Tibial artery (tissue), 4 donors: ENCODE measurements around the gene SLC22A17.
"Not testable (repeated sequence)": the region's sequence is repeated elsewhere in the genome, so short reads cannot be mapped to it uniquely, and the experiment has no call there.

Source experiments
- DNase-seq, 2 donors: peaks; one replicate each; pipeline ENCODE4 v3.0.0-alpha.2; 2019
- H3K27ac ChIP-seq, 2 donors: fragments of 200-600 bp; sonication (generic) in 1 of 2; 1 replicate in 1 of 2; 2 replicates in 1 of 2; pipeline ENCODE4 v1.5.1; 2018 to 2019; ENCODE audit warnings: mild to moderate bottlenecking in 1 of 2
- H3K27me3 ChIP-seq, 2 donors: fragments of 200-600 bp; sonication (generic) in 1 of 2; one replicate each; pipeline versions ENCODE4 v1.5.1 to v1.6.0; 2016 to 2019
- H3K36me3 ChIP-seq, 3 donors: fragments of 200-600 bp; sonication (generic) in 2 of 3; one replicate each; pipeline ENCODE4 v1.5.1; 2016 to 2019; ENCODE audit warnings: mild to moderate bottlenecking in 2 of 3
- H3K4me1 ChIP-seq, 4 donors: fragments of 200-600 bp; sonication (generic) in 2 of 4; 1 replicate in 3 of 4; 2 replicates in 1 of 4; pipeline ENCODE4 v1.5.1; 2016 to 2019
- H3K4me3 ChIP-seq, 2 donors: fragments of 200-600 bp; sonication (generic) in 1 of 2; 1 replicate in 1 of 2; 2 replicates in 1 of 2; pipeline ENCODE4 v1.5.1; 2018 to 2019; ENCODE audit warnings: mild to moderate bottlenecking in 2 of 2
- H3K9me3 ChIP-seq, 3 donors: fragments of 200-600 bp; sonication (generic) in 1 of 3; one replicate each; pipeline ENCODE4 v1.5.1; 2016 to 2019
- CTCF ChIP-seq, 2 experiments: fragments of 200-600 bp in 1 of 2; fragments of 450-650 bp in 1 of 2; IDR thresholded peaks; one replicate each; pipeline ENCODE4 v1.5.1; 2017 to 2019; ENCODE audit warnings: antibody characterized with exemption in 2 of 2, mild to moderate bottlenecking in 1 of 2, moderate library complexity in 1 of 2
- intact Hi-C: fragments of 100-400 bp; cut with DNase I; formaldehyde crosslinking; loops from one replicate; pipeline ENCODE4 v1.15.0; 2023; ENCODE audit warnings: low total_unique reads

SLC22A17 gene

DNA sequence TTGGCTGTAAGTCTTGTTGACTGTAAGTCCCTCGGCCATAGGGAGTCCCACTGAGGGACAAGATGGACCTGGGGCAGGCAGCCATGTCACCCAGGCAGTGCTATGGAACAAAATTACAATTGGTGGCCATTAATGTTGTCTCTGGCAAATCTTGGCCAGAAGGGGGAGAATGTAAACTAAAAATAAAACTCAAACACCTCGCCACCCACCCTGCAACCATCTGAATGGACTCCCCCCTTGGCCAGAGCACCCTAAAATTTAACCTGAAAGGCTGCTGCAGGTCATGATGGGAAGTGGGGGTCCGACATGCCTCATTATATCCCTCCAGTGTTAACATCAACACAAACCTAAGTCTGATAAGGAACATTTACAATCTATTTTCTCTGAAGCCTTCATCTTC is 8.2 kb downstream of the SLC22A17 start:
- no peak for TF ChIP-seq CTCF (IDR thresholded peaks at IDR 0.05)
- H3K36me3 ChIP-seq = peaks cover 0 to 30% (median 0%) of the 10 kb centered on the region in 3 donors
- H3K4me1 ChIP-seq = no peaks in the 10 kb centered on the region
- no peak for DNase-seq
- no peaks in the 10 kb centered on the region for H3K27me3 ChIP-seq
- H3K27ac ChIP-seq = no peak overlapping the region
- H3K4me3 ChIP-seq = no peak overlapping the region
- intact Hi-C loops = no loop called here
- no peaks in the 10 kb centered on the region for H3K9me3 ChIP-seq

DNA sequence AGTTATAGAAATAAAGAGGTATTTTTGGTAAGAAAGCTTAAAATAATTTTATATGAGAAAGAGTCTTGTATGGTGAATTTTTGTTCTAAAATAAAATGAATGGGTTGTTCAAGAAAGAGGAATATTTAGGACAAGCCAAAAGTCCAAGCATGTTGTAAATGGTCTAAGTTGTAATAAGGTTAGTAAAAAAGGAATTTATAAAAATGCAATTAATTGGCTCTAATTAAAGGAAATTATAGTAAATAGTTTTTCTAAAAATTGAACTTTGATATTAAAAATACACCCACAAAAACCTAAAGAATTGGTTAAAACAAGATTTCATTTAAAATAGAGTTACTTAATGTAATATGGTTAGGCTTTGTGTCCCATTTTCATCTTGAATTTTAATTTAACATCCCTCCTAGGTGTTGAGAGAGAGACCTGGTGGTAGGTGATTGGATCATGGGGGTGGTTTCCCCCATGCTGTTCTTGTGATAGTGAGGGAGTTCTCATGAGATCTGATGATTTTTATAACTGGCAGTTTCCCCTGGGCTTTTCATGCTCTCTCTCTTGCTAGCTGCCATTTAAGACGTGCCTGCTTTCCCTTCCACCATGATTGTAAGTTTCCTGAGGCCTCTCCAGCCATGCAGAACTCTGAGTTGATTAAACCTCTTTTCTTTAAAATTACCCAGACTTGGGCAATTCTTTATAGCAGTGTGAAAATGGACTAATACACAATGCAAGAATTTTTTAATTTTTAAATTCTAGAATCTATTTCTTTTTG is 13.0 kb downstream of the SLC22A17 start:
- no peak overlapping the region for H3K27ac ChIP-seq
- H3K4me1 ChIP-seq = no peaks in the 10 kb centered on the region
- no peaks in the 10 kb centered on the region for H3K36me3 ChIP-seq
- no peaks in the 10 kb centered on the region for H3K9me3 ChIP-seq
- no peaks in the 10 kb centered on the region for H3K27me3 ChIP-seq
- intact Hi-C loops = no loop called here
- no peak overlapping the region for H3K4me3 ChIP-seq
- DNase-seq = no peak
- TF ChIP-seq CTCF (IDR thresholded peaks at IDR 0.05) = no peak

DNA sequence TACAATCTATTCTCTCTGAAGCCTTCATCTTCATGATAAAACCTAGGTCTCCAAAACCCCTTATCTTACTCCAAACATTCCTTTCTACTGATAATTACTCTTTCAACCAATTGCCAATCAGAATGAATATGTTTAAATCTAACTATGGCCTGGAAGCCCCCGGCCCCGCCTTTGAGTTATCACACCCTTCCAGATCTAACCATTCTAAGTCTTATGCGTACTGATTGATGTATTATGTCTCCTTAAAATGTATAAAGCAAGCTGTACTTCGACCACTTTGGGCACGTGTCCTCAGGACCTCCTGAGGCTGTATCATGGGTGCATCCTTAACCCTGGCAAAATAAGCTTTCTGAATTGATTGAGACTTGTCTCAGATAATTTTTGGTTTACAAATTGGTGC is 17.1 kb downstream of the SLC22A17 start:
- intact Hi-C loops = no loop called here
- Histone ChIP-seq H3K27me3 (no peaks in the 10 kb centered on the region), H3K9me3 (no peaks in the 10 kb centered on the region)

DNA sequence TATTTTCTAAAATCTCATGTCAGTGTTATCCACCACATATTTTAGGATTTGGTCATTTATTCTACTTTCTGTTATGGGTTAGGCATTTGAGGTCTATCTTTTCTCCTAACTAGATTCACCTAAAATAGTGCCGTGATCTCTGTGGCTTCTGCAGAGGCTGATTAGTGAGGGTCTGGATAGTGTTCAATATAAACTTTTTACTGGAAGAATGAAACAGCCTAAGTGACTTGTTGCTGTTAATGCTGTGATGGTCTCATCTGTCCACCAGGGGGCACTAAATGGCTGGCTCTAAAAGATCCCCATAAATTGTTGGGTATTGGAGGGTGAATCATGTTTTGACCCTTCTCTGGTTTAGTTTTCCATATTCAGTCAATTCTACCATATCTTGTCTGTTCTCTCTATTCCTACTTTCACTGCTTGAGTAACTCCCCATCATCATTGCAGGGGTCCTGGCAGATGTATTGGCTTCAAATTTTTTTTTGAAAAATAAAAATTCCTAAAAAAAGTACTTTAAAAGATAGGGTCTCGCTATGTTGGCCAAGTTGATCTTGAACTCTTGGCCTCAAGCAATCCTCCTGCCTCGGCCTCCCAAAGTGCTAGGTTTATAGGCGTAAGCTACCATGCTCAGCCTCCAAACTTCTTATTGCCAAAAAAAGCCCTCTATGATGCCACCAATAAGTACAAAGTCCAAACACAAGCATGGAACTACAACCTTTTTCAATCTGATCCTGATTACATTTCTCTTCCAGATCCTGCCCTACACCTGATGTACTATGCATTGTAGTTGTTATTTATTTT is 24.5 kb downstream of the SLC22A17 start:
- peaks cover 0 to 9% (median 2%) of the 10 kb centered on the region in 4 donors for H3K4me1 ChIP-seq
- no peak overlapping the region for H3K27ac ChIP-seq
- TF ChIP-seq CTCF (IDR thresholded peaks at IDR 0.05) = peak; percentile 79 to 90
- no peaks in the 10 kb centered on the region for H3K9me3 ChIP-seq
- H3K4me3 ChIP-seq = no peak overlapping the region
- H3K36me3 ChIP-seq = peaks cover 24% of the 10 kb centered on the region in 3 donors
- peak in 1 of 2 donors; percentile 67 for DNase-seq
- intact Hi-C loops = loop anchor here (2.0 to 10.0 kb wide), 4 partner anchors 53 to 227 kb away; partner anchors contain the start of genes NGDN, THTPA and ZFHX2
- no peaks in the 10 kb centered on the region for H3K27me3 ChIP-seq

More for the DNA sequence above, 17.1 kb downstream of the SLC22A17 start:
- Histone ChIP-seq H3K36me3 (no peaks in the 10 kb centered on the region), H3K27ac (no peak overlapping the region), H3K4me3 (no peak overlapping the region), H3K4me1 (no peaks in the 10 kb centered on the region)
- no peak for TF ChIP-seq CTCF (IDR thresholded peaks at IDR 0.05)
- no peak for DNase-seq

- Histone ChIP-seq H3K27ac (no peak overlapping the region), H3K9me3 (no peaks in the 10 kb centered on the region), H3K36me3 (peaks cover 25 to 28% (median 27%) of the 10 kb centered on the region in 3 donors), H3K4me3 (no peak overlapping the region), H3K27me3 (no peaks in the 10 kb centered on the region), H3K4me1 (peaks cover 0 to 19% (median 12%) of the 10 kb centered on the region in 4 donors)
- intact Hi-C loops = loop anchor here (2.0 to 10.0 kb wide), 4 partner anchors 54 to 228 kb away; partner anchors contain the start of genes NGDN, THTPA and ZFHX2
- no peak for DNase-seq
- no peak for TF ChIP-seq CTCF (IDR thresholded peaks at IDR 0.05)
Measured at GRCh38 chr14:23326491-23327332, 26.0 kb downstream of the SLC22A17 start.

DNA sequence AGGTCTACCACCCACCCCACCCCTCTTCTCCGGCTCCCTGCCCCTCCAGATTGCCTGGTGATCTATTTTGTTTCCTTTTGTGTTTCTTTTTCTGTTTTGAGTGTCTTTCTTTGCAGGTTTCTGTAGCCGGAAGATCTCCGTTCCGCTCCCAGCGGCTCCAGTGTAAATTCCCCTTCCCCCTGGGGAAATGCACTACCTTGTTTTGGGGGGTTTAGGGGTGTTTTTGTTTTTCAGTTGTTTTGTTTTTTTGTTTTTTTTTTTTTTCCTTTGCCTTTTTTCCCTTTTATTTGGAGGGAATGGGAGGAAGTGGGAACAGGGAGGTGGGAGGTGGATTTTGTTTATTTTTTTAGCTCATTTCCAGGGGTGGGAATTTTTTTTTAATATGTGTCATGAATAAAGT is 26.9 kb downstream of the SLC22A17 start:
- H3K27me3 ChIP-seq, H3K4me3 ChIP-seq, H3K27ac ChIP-seq, DNase-seq, H3K9me3 ChIP-seq: not testable (repeated sequence)
- Histone ChIP-seq H3K36me3 (peaks cover 25 to 28% (median 27%) of the 10 kb centered on the region in 3 donors), H3K4me1 (peaks cover 0 to 19% (median 12%) of the 10 kb centered on the region in 4 donors)
- intact Hi-C loops = loop anchor here (2.0 to 10.0 kb wide), 4 partner anchors 55 to 229 kb away; partner anchors contain the start of genes NGDN, THTPA and ZFHX2
